ENCODE results near the gene ITIH4.

Gene ITIH4

DNA sequence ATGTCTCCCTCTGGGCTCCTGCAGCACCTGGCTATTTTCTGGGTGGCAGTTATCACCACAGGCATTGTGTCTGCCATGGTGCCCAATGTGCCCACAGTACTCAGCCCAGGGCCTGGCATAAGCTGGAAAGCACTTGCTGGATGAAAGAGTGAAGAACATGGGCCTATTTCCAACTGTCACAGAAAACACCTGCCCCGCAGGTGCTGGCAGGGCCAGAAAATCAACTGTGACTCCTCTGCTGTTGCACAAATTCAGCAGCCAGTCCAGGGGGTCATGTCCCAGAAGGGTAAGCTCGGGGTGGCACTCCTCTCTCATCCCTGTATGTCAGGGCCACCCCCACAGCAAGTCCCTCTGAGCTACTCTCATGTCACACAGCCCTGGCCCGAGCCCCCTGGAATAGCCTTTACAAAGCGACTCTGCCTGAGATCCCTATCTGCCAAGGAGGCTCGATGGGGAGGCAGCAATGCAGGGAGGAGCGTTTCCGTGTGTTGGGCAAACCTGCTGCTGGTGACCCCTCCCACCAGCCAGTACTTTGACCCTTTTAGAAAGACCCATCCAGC lies 18.9 kb downstream of the ITIH4 start:
- H3K4me1 Mint-ChIP-seq: peaks cover 4% of the 10 kb centered on the region
- no peak for DNase-seq (ENCODE audit: low spot score in 2 of 2)
- no peak for ATAC-seq (ENCODE audit: low read depth)
- peaks cover 2% of the 10 kb centered on the region for H3K9me3 Mint-ChIP-seq
- H3K27ac Mint-ChIP-seq: no peak overlapping the region
- H3K4me3 Mint-ChIP-seq: no peak overlapping the region
- peaks cover 8% of the 10 kb centered on the region for H3K27me3 Mint-ChIP-seq
- no peaks in the 10 kb centered on the region for H3K36me3 Mint-ChIP-seq

DNA sequence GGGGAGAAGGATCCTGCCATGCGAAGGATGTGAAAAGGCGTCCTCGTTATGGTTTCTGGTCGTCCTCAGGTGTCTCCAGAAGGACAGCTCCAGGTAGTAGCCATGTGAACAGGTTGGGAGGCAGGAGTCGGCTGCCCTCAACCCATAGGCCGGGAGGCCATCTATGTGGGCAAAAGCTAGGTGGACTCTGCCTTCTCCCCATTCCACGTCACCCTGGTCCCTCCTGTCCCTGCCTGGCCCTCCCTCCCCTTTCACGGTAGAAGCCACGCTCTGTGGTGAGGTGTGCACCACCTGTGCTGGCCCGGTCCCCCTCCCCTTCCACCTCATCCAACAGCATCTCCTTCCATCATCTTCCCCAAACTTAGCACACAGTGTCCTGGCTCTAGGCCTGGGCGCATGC lies 19.5 kb downstream of the ITIH4 start:
- no peaks in the 10 kb centered on the region for H3K36me3 Mint-ChIP-seq

DNA sequence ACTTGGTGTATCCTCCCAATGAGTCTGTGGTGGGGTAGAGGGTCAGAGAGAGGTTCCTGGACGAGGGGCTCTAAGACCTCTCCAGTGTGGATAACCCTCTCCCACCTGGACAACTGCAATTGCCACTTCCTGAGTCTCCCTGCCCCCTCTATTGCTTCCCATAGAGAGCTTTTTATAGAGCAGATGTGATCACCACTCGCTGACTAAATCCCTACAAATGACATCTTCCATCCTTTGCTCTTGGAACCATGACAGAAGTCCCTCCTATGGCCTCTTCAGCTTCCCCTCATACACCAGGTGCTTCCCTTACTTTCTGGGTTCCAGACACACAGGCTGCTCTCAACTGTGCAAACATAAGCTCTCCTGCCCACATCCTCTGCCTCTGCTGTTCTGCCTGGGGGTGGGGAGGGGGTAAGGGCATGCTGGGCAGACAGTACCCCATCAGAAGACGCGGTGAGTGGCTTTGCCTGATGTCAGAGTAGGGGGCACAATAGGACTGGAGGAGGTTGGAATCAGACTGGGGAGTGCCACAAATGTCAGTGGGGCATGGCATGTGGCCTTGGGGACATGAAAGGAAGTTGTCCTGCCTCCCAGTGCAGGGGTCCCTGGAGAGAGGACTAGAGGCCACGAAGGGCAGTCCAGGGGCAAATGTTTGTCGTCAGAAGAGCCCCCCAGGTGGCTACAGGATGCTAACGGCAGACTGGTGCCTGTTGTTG lies 20.7 kb downstream of the ITIH4 start:
- peaks cover 9% of the 10 kb centered on the region for H3K27me3 Mint-ChIP-seq
- H3K27ac Mint-ChIP-seq: no peak overlapping the region
- peaks cover 4% of the 10 kb centered on the region for H3K4me1 Mint-ChIP-seq
- H3K36me3 Mint-ChIP-seq: no peaks in the 10 kb centered on the region
- DNase-seq (ENCODE audit: low spot score in 2 of 2): no peak
- ATAC-seq (ENCODE audit: low read depth): no peak
- H3K4me3 Mint-ChIP-seq: no peak overlapping the region
- peaks cover 2% of the 10 kb centered on the region for H3K9me3 Mint-ChIP-seq

More for the DNA sequence above, 19.5 kb downstream of the ITIH4 start:
- Mint-ChIP-seq H3K27me3 (peaks cover 9% of the 10 kb centered on the region), H3K4me1 (peaks cover 4% of the 10 kb centered on the region), H3K4me3 (no peak overlapping the region), H3K9me3 (peaks cover 2% of the 10 kb centered on the region), H3K27ac (no peak overlapping the region)
- ATAC-seq (ENCODE audit: low read depth): no peak
- no peak for DNase-seq (ENCODE audit: low spot score in 2 of 2)

DNA sequence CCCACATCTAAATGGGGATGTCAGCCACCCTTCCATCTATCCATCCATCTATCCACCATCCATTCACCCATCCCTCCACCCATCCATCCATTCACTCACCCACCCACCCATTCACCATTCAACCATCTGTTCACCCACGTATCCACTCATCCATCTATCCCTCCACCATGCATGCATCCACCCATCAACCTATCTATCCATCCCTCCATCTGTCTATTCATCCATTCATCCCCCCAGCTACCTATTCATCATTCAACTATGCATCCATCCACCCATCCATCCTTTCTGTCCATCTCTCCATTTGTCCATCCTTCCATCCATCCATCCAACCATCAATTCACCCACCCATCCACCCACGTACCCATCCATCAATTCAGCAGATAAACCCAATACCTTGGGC lies 21.3 kb downstream of the ITIH4 start:
- Mint-ChIP-seq H3K4me3 (no peak overlapping the region), H3K36me3 (no peaks in the 10 kb centered on the region), H3K4me1 (peaks cover 4% of the 10 kb centered on the region), H3K27me3 (peaks cover 9% of the 10 kb centered on the region), H3K27ac (no peak overlapping the region), H3K9me3 (peaks cover 2% of the 10 kb centered on the region)
- ATAC-seq (ENCODE audit: low read depth): no peak
- no peak for DNase-seq (ENCODE audit: low spot score in 2 of 2)

DNA sequence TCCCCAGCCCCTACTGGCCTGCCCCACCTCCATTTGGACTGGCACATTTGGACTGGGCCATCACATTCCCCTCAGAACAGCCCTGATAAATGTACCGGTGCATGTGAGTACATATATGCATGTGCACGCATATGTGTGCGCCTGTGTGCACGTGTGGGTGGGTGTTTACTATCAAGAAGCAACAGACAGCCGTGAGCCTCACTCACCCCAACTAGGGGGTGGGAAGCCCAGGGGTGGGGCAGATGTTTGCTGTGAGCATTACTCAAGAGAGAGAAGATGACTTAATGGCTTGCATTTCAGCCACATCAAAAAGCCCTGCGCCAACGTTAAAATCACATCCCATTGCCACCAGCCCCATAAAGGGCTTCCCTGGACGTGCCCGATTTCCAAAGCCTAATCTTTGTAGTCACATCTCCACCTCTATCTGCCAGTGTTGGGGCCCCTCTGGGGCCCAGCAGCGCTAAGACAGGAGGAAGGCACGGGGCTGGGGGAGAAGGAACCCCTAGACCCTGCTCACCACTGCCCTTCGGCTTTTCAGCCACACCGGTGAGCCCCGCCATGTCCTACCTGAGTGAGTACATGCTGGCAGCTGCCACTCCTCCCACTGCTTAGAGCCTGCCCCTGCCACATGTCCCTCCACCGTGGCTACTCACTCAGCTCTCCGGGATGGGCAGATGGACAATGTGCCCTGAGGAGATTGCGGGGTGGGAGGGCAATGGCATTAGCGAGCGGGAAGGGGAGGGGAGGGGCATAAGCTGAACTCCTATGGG lies 25.0 kb downstream of the ITIH4 start:
- H3K4me1 Mint-ChIP-seq: peaks cover 4% of the 10 kb centered on the region
- H3K27ac Mint-ChIP-seq: no peak overlapping the region
- peaks cover 2% of the 10 kb centered on the region for H3K9me3 Mint-ChIP-seq
- DNase-seq (ENCODE audit: low spot score in 2 of 2) (no peak), ATAC-seq (ENCODE audit: low read depth) (no peak)
- H3K36me3 Mint-ChIP-seq: no peaks in the 10 kb centered on the region
- no peak overlapping the region for H3K4me3 Mint-ChIP-seq
- H3K27me3 Mint-ChIP-seq: peaks cover 12% of the 10 kb centered on the region

DNA sequence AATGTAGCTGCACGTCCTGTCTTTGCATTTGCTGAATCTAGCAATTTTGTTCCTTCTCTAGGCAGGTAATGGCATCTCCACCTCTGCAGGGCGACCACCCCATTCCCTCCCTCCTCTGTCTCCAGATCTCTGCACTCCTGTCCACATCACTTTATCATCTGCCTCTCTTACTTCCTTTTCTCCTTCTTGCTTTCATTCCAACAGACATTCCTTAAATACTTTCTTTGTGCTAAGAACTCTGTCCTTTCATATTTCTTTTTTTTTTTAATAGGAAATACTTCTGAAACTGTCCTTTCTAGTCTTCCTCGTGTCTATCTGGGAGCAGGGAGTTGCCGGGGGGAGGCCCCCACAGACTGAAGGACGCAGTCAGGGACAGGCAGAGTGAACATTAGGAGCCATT lies 28.6 kb downstream of the ITIH4 start:
- peaks cover 6% of the 10 kb centered on the region for H3K27me3 Mint-ChIP-seq
- H3K9me3 Mint-ChIP-seq: no peaks in the 10 kb centered on the region
- DNase-seq (ENCODE audit: low spot score in 2 of 2) (no peak), ATAC-seq (ENCODE audit: low read depth) (no peak)
- no peaks in the 10 kb centered on the region for H3K4me1 Mint-ChIP-seq
- H3K4me3 Mint-ChIP-seq: no peak overlapping the region
- no peaks in the 10 kb centered on the region for H3K36me3 Mint-ChIP-seq
- H3K27ac Mint-ChIP-seq: no peak overlapping the region

DNA sequence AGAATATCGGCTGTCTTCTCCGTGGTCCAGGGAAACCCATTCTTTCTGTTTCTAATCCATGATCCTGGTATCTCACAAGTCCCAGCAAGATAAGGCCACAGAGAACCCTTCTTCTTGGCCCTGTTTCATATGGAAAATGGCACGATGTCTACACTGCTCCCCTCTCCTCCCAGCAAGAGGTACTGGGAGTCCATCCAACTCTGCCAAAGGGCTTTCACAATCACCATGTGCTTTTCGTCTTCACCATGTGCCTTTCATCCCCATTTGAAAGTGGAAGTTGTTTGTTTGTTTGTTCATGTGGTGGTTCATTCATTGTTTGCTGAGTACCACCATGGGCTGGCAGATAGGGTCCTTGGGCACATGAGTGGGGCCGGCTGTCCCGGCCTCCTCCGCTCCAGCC lies 30.4 kb downstream of the ITIH4 start:
- H3K27me3 Mint-ChIP-seq: peaks cover 3% of the 10 kb centered on the region
- no peak overlapping the region for H3K4me3 Mint-ChIP-seq
- no peak for DNase-seq (ENCODE audit: low spot score in 2 of 2)
- ATAC-seq (ENCODE audit: low read depth): no peak
- H3K27ac Mint-ChIP-seq: no peak overlapping the region
- no peaks in the 10 kb centered on the region for H3K9me3 Mint-ChIP-seq
- no peaks in the 10 kb centered on the region for H3K36me3 Mint-ChIP-seq
- H3K4me1 Mint-ChIP-seq: no peaks in the 10 kb centered on the region

DNA sequence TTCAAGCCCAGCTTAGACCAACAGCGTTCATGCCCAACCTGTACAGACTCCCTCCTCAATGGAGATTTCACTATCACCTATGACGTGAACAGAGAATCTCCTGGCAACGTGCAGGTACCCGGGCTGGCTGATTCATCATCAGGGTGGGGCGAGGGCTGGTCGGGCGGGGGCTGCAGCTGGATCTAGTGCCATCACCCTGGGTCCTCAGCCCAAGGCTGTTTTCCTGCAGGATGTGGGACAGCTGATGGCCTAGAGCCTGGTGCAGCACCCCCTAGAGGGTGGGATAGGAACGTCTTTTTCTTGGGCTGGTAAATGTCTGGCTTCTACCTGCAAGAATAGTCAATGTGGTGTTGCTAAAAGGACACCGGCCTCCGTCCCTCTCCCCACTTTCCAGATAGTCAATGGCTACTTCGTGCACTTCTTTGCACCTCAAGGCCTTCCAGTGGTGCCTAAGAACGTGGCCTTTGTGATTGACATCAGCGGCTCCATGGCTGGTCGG lies 31.4 kb downstream of the ITIH4 start:
- peak; percentile 32 for ATAC-seq (ENCODE audit: low read depth)
- Mint-ChIP-seq H3K36me3 (no peaks in the 10 kb centered on the region), H3K27ac (no peak overlapping the region), H3K4me1 (no peaks in the 10 kb centered on the region), H3K4me3 (no peak overlapping the region), H3K9me3 (no peaks in the 10 kb centered on the region), H3K27me3 (peaks cover under 1% of the 10 kb centered on the region)
- DNase-seq (ENCODE audit: low spot score in 2 of 2): no peak

DNA sequence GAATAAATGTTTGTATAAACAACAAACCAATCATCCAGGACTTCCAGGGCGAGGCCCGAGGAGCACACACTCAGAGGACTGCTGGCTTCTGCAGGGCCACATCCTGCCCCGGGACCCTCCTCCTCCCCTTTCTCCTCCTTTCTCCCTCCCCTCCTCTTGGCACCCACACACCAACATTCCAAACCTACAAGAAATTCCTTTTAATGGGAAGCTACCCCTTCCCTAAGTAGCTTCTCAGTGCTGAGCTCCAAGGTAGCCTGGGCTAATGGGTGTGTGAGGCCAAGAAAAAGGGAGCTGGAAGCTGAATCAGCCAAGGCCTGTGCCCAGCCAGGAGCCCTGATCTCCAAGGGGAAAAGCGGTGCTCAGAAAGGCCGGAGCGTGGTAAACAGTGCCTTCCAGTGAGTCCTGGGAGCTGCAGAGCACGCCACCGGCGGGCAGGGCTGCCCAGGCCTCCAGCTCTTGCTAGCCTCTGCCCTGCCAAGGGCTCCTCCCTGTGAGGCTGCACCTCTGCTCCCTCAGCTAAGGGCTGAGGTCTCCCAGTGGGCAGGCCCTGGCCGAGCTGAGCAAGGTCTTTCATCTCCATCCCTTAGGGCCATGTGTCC lies 32.0 kb downstream of the ITIH4 start:
- no peaks in the 10 kb centered on the region for H3K36me3 Mint-ChIP-seq
- H3K9me3 Mint-ChIP-seq: no peaks in the 10 kb centered on the region
- H3K27ac Mint-ChIP-seq: no peak overlapping the region
- no peak for DNase-seq (ENCODE audit: low spot score in 2 of 2)
- no peaks in the 10 kb centered on the region for H3K27me3 Mint-ChIP-seq
- no peaks in the 10 kb centered on the region for H3K4me1 Mint-ChIP-seq
- no peak overlapping the region for H3K4me3 Mint-ChIP-seq
- ATAC-seq (ENCODE audit: low read depth): no peak

DNA sequence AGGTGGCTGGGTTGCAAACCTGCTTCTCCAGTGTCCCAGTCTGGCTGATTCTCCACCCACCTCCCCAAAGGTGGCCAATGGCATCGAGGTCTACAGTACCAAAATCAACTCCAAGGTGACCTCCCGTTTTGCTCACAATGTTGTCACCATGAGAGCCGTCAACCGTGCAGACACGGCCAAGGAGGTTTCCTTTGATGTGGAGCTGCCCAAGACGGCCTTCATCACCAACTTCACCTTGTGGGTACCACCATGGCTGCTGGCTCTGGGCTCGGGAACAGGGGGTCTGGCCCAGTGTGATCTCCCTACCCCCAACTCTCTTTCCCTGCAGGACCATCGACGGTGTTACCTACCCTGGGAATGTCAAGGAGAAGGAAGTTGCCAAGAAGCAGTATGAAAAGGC lies 34.1 kb downstream of the ITIH4 start:
- no peaks in the 10 kb centered on the region for H3K4me1 Mint-ChIP-seq
- no peaks in the 10 kb centered on the region for H3K36me3 Mint-ChIP-seq
- H3K27me3 Mint-ChIP-seq: peaks cover 3% of the 10 kb centered on the region
- DNase-seq (ENCODE audit: low spot score in 2 of 2): no peak
- H3K4me3 Mint-ChIP-seq: no peak overlapping the region
- no peaks in the 10 kb centered on the region for H3K9me3 Mint-ChIP-seq
- no peak overlapping the region for H3K27ac Mint-ChIP-seq
- no peak for ATAC-seq (ENCODE audit: low read depth)

DNA sequence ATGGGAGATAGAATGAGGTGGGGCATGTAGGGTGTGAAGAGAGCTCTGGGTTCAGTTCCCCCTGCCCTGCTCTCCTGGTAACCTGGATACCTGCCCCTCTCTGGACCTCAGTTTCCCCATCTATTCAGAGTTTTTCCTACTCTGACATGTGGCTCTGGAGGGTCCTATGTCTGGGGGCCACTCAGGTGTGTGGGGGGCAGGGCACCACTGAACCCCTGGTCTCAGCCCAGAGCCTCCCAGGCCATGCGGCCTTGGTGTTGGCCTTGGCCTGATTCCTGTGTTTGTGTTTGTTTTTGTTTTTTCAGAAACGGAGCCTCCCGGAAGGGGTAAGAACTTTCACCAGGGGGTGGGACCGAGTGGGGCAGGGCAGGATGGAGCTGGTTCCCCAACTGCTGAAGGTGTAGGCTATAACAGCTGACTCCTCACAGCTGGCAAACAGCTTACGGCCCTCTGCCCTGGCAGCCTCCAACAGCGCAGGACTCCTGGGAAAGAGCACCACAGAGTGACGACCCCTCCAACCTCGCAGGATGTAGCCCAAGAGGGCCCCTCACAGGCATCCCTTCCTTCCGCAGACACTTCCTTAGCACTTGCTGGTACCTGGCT lies 35.1 kb downstream of the ITIH4 start:
- DNase-seq (ENCODE audit: low spot score in 2 of 2) (no peak), ATAC-seq (ENCODE audit: low read depth) (no peak)
- Mint-ChIP-seq H3K9me3 (no peaks in the 10 kb centered on the region), H3K36me3 (no peaks in the 10 kb centered on the region), H3K4me1 (no peaks in the 10 kb centered on the region), H3K27me3 (peaks cover 3% of the 10 kb centered on the region), H3K4me3 (no peak overlapping the region), H3K27ac (no peak overlapping the region)

DNA sequence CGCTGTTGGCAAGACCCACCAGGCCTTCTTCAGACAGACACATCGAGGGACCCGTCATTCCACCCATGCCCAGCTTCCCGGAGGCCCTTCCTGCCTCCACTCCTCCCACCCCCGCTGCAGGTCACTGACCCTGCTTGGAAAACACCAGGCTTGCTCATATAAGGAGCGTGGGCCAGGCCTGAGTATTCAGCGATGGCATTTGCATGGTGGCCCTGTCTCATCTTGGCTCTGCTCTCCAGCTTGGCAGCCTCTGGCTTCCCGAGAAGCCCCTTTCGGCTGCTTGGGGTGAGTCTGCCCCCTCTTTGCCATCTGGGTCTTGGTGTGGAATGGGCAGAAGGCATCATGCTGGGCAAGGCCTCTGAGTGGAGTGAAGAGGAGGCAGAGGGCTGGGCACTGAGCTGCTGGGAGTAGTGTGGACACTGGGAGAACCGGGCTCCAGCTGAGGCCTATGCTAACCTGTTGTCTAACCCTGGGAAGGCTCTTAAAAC lies 35.8 kb downstream of the ITIH4 start, which contains the start of gene ITIH3:
Gene ITIH3 (plus strand): TSS at position 185 of the 488 bp plus-strand sequence. CDS start 8 bp downstream, at position 193.
- no peak for DNase-seq (ENCODE audit: low spot score in 2 of 2)
- ATAC-seq (ENCODE audit: low read depth): no peak
- Mint-ChIP-seq H3K9me3 (no peaks in the 10 kb centered on the region), H3K27me3 (peaks cover 3% of the 10 kb centered on the region), H3K4me1 (no peaks in the 10 kb centered on the region), H3K4me3 (no peak within 1 kb of the TSS), H3K36me3 (no peaks in the 10 kb centered on the region), H3K27ac (no peak within 1 kb of the TSS)

DNA sequence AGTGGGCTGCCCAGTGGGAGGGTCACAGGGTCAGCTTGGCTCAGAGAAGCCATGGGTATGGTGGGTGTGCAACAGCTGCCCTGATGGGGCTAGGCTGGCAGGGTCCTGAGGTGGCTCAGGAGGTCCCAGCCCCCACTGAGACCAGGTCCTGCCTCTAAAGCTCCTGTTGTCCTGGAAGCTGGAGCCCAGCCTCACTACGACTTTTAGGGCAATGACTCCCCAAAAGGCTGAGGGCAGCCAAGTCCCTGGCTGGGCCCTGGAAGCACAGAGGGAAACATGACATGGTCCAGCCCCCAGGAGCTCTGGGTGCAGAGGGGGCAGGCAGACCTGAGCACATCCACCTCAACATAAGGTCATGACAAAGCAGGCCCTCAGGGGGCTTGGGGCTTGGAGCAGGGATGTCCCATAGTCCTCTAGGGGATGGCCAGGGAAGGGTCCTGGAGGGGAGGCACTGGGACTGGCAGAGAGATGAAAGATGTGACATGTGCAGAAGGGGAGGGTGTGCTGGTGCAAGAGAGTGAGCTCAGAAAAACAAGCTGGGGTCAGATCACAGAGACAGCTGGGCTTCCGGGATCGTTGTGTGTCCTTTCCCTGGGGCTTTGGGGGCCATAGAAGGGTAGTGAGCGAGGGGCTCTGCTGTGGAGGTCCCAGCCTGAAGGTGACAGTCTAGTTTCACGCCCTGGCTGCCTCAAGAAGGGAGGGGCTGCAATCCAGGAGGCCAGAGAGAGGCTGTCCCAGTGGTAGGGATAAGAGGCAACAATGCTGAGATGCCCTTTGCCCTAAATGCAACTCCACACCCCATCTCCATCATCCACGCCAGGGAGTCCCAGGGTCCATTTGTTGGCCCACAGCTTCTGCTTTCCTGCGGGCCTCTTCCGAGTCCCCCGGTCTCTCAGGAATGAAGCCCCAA lies 36.5 kb downstream of the ITIH4 start:
- DNase-seq (ENCODE audit: low spot score in 2 of 2): no peak
- no peak overlapping the region for H3K4me3 Mint-ChIP-seq

More for the DNA sequence above, 36.5 kb downstream of the ITIH4 start:
- Mint-ChIP-seq H3K36me3 (no peaks in the 10 kb centered on the region), H3K27me3 (peaks cover 5% of the 10 kb centered on the region), H3K4me1 (no peaks in the 10 kb centered on the region), H3K27ac (no peak overlapping the region), H3K9me3 (no peaks in the 10 kb centered on the region)
- no peak for ATAC-seq (ENCODE audit: low read depth)

Data from memory B cell (primary cell).